ENCODE data around the gene CREM. TPM values are rescaled to one million over a fixed set of nuclear protein-coding genes. Genes with fewer than 3 reads are reported as not detected.

CREM gene
- total and polyA plus RNA-seq, 9 donors = 41.4 to 58.6 (median 51.8) TPM

- no peak overlapping the region for H3K4me3 ChIP-seq (ENCODE audit: low read length)
- H3K9me3 ChIP-seq (replicated peaks; ENCODE audit: control insufficient read depth, low read depth, low read length) = no peaks in the 10 kb centered on the region
- DNase-seq = no peak
- WGBS (ENCODE audit: insufficient coverage) = no CpG with 5 or more reads among the region's 4 CpGs
- H3K27me3 ChIP-seq (ENCODE audit: control insufficient read depth, insufficient read depth, low read length) = no peaks in the 10 kb centered on the region
- H3K27ac ChIP-seq (ENCODE audit: low read length) = no peak overlapping the region
- peaks cover 8% of the 10 kb centered on the region for H3K4me1 ChIP-seq (ENCODE audit: control insufficient read depth, insufficient read depth, low read length)
- H3K36me3 ChIP-seq (ENCODE audit: control insufficient read depth, insufficient read depth, low read length) = peaks cover 3% of the 10 kb centered on the region
These were observed 78.1 kb downstream of the CREM start for GRCh38 chr10:35204650-35205319.

GRCh38 chr10:35206274-35206673 is 79.6 kb downstream of the CREM start:
- WGBS (ENCODE audit: insufficient coverage) = no CpG with 5 or more reads among the region's 3 CpGs
- DNase-seq = no peak
- Histone ChIP-seq H3K36me3 (ENCODE audit: control insufficient read depth, insufficient read depth, low read length) (peaks cover 7% of the 10 kb centered on the region), H3K27me3 (ENCODE audit: control insufficient read depth, insufficient read depth, low read length) (no peaks in the 10 kb centered on the region), H3K4me1 (ENCODE audit: control insufficient read depth, insufficient read depth, low read length) (peaks cover 13% of the 10 kb centered on the region), H3K27ac (ENCODE audit: low read length) (no peak overlapping the region), H3K4me3 (ENCODE audit: low read length) (no peak overlapping the region), H3K9me3 (replicated peaks; ENCODE audit: control insufficient read depth, low read depth, low read length) (no peaks in the 10 kb centered on the region)

- DNase-seq = no peak
- H3K27ac ChIP-seq (ENCODE audit: low read length) = peak overlapping the region; percentile 83
- 82% methylated on average over 3 of the region's 5 CpGs for WGBS (ENCODE audit: insufficient coverage)
These were observed 81.9 kb downstream of the CREM start for GRCh38 chr10:35208536-35208935.

GRCh38 chr10:35208949-35209613 is 82.4 kb downstream of the CREM start:
- DNase-seq = peak; percentile 85
- H3K27ac ChIP-seq (ENCODE audit: low read length) = peak overlapping the region; percentile 83
- no peaks in the 10 kb centered on the region for H3K27me3 ChIP-seq (ENCODE audit: control insufficient read depth, insufficient read depth, low read length)
- H3K4me1 ChIP-seq (ENCODE audit: control insufficient read depth, insufficient read depth, low read length) = peaks cover 34% of the 10 kb centered on the region
- no peaks in the 10 kb centered on the region for H3K9me3 ChIP-seq (replicated peaks; ENCODE audit: control insufficient read depth, low read depth, low read length)
- no peak overlapping the region for H3K4me3 ChIP-seq (ENCODE audit: low read length)
- no CpG with 5 or more reads among the region's 7 CpGs for WGBS (ENCODE audit: insufficient coverage)
- H3K36me3 ChIP-seq (ENCODE audit: control insufficient read depth, insufficient read depth, low read length) = peaks cover 8% of the 10 kb centered on the region

More at GRCh38 chr10:35208536-35208935, 81.9 kb downstream of the CREM start:
- H3K4me3 ChIP-seq (ENCODE audit: low read length) = no peak overlapping the region
- H3K27me3 ChIP-seq (ENCODE audit: control insufficient read depth, insufficient read depth, low read length) = no peaks in the 10 kb centered on the region
- H3K36me3 ChIP-seq (ENCODE audit: control insufficient read depth, insufficient read depth, low read length) = peaks cover 8% of the 10 kb centered on the region
- H3K4me1 ChIP-seq (ENCODE audit: control insufficient read depth, insufficient read depth, low read length) = peaks cover 28% of the 10 kb centered on the region
- no peaks in the 10 kb centered on the region for H3K9me3 ChIP-seq (replicated peaks; ENCODE audit: control insufficient read depth, low read depth, low read length)

- no peak overlapping the region for H3K4me3 ChIP-seq (ENCODE audit: low read length)
- H3K4me1 ChIP-seq (ENCODE audit: control insufficient read depth, insufficient read depth, low read length) = peaks cover 47% of the 10 kb centered on the region
- peaks cover 8% of the 10 kb centered on the region for H3K36me3 ChIP-seq (ENCODE audit: control insufficient read depth, insufficient read depth, low read length)
- H3K9me3 ChIP-seq (replicated peaks; ENCODE audit: control insufficient read depth, low read depth, low read length) = no peaks in the 10 kb centered on the region
- 80% methylated on average over 4 of the region's 6 CpGs for whole genome bisulfite sequencing (ENCODE audit: insufficient coverage)
- no peak for DNase-seq
- no peaks in the 10 kb centered on the region for H3K27me3 ChIP-seq (ENCODE audit: control insufficient read depth, insufficient read depth, low read length)
- peak overlapping the region; percentile 72 for H3K27ac ChIP-seq (ENCODE audit: low read length)
These were observed 84.3 kb downstream of the CREM start for GRCh38 chr10:35210961-35211360.

- H3K9me3 ChIP-seq (replicated peaks; ENCODE audit: control insufficient read depth, low read depth, low read length) = no peaks in the 10 kb centered on the region
- peaks cover 8% of the 10 kb centered on the region for H3K36me3 ChIP-seq (ENCODE audit: control insufficient read depth, insufficient read depth, low read length)
- H3K27ac ChIP-seq (ENCODE audit: low read length) = peak overlapping the region; percentile 72
- peak; percentile 64 for DNase-seq
- no peaks in the 10 kb centered on the region for H3K27me3 ChIP-seq (ENCODE audit: control insufficient read depth, insufficient read depth, low read length)
- 53% methylated on average over 3 of the region's 7 CpGs for WGBS (ENCODE audit: insufficient coverage)
- no peak overlapping the region for H3K4me3 ChIP-seq (ENCODE audit: low read length)
- H3K4me1 ChIP-seq (ENCODE audit: control insufficient read depth, insufficient read depth, low read length) = peaks cover 51% of the 10 kb centered on the region
These were observed 84.7 kb downstream of the CREM start for GRCh38 chr10:35211390-35211789.

- DNase-seq = peak; percentile 60
- WGBS (ENCODE audit: insufficient coverage) = no CpG with 5 or more reads among the region's 6 CpGs
- Histone ChIP-seq H3K36me3 (ENCODE audit: control insufficient read depth, insufficient read depth, low read length) (peaks cover 5% of the 10 kb centered on the region), H3K4me1 (ENCODE audit: control insufficient read depth, insufficient read depth, low read length) (peaks cover 61% of the 10 kb centered on the region), H3K4me3 (ENCODE audit: low read length) (no peak overlapping the region), H3K27me3 (ENCODE audit: control insufficient read depth, insufficient read depth, low read length) (no peaks in the 10 kb centered on the region), H3K27ac (ENCODE audit: low read length) (no peak overlapping the region), H3K9me3 (replicated peaks; ENCODE audit: control insufficient read depth, low read depth, low read length) (no peaks in the 10 kb centered on the region)
These were observed 86.2 kb downstream of the CREM start for GRCh38 chr10:35212856-35213255.

- Histone ChIP-seq H3K36me3 (ENCODE audit: control insufficient read depth, insufficient read depth, low read length) (peaks cover 5% of the 10 kb centered on the region), H3K27ac (ENCODE audit: low read length) (peak overlapping the region; percentile 26), H3K27me3 (ENCODE audit: control insufficient read depth, insufficient read depth, low read length) (no peaks in the 10 kb centered on the region), H3K9me3 (replicated peaks; ENCODE audit: control insufficient read depth, low read depth, low read length) (no peaks in the 10 kb centered on the region), H3K4me1 (ENCODE audit: control insufficient read depth, insufficient read depth, low read length) (peaks cover 65% of the 10 kb centered on the region), H3K4me3 (ENCODE audit: low read length) (no peak overlapping the region)
- no peak for DNase-seq
- WGBS (ENCODE audit: insufficient coverage) = 96% methylated on average over 5 of the region's 7 CpGs
These were observed 87.1 kb downstream of the CREM start for GRCh38 chr10:35213699-35214098.

GRCh38 chr10:35214607-35215020 is 88.0 kb downstream of the CREM start:
- Histone ChIP-seq H3K27ac (ENCODE audit: low read length) (peak overlapping the region; percentile 89), H3K4me3 (ENCODE audit: low read length) (no peak overlapping the region), H3K27me3 (ENCODE audit: control insufficient read depth, insufficient read depth, low read length) (no peaks in the 10 kb centered on the region), H3K36me3 (ENCODE audit: control insufficient read depth, insufficient read depth, low read length) (peaks cover 5% of the 10 kb centered on the region), H3K9me3 (replicated peaks; ENCODE audit: control insufficient read depth, low read depth, low read length) (no peaks in the 10 kb centered on the region), H3K4me1 (ENCODE audit: control insufficient read depth, insufficient read depth, low read length) (peaks cover 62% of the 10 kb centered on the region)
- no peak for DNase-seq
- WGBS (ENCODE audit: insufficient coverage) = 89% methylated on average over 19 of the region's 19 CpGs

- Histone ChIP-seq H3K4me3 (ENCODE audit: low read length) (no peak overlapping the region), H3K4me1 (ENCODE audit: control insufficient read depth, insufficient read depth, low read length) (peaks cover 62% of the 10 kb centered on the region), H3K9me3 (replicated peaks; ENCODE audit: control insufficient read depth, low read depth, low read length) (no peaks in the 10 kb centered on the region), H3K27me3 (ENCODE audit: control insufficient read depth, insufficient read depth, low read length) (no peaks in the 10 kb centered on the region), H3K27ac (ENCODE audit: low read length) (peak overlapping the region; percentile 89), H3K36me3 (ENCODE audit: control insufficient read depth, insufficient read depth, low read length) (peaks cover 5% of the 10 kb centered on the region)
- peak; percentile 43 for DNase-seq
- WGBS (ENCODE audit: insufficient coverage) = 48% methylated on average over 3 of the region's 3 CpGs
These were observed 88.5 kb downstream of the CREM start for GRCh38 chr10:35215107-35215506.

Data from muscle of leg (tissue), 11 donors.